Gastroesophageal sphincter (tissue), 3 donors: Measurements from ENCODE around the gene CEACAM16.

Source experiments
- POLR2AphosphoS5 ChIP-seq: sonication (generic); formaldehyde crosslinking; IDR thresholded peaks from one replicate; pipeline ENCODE4 v1.6.1; 2017; ENCODE audit warnings: antibody characterized with exemption
- TF ChIP-seq, protein P1 (sequence below), 4 experiments: fragments of 200-600 bp in 2 of 4; fragments of 450-650 bp in 2 of 4; sonication (generic) in 1 of 4; IDR thresholded peaks; one replicate each; pipeline ENCODE4 v1.5.1; 2017 to 2019; ENCODE audit warnings: antibody characterized with exemption in 4 of 4, mild to moderate bottlenecking in 2 of 4, moderate library complexity in 2 of 4

DNA sequence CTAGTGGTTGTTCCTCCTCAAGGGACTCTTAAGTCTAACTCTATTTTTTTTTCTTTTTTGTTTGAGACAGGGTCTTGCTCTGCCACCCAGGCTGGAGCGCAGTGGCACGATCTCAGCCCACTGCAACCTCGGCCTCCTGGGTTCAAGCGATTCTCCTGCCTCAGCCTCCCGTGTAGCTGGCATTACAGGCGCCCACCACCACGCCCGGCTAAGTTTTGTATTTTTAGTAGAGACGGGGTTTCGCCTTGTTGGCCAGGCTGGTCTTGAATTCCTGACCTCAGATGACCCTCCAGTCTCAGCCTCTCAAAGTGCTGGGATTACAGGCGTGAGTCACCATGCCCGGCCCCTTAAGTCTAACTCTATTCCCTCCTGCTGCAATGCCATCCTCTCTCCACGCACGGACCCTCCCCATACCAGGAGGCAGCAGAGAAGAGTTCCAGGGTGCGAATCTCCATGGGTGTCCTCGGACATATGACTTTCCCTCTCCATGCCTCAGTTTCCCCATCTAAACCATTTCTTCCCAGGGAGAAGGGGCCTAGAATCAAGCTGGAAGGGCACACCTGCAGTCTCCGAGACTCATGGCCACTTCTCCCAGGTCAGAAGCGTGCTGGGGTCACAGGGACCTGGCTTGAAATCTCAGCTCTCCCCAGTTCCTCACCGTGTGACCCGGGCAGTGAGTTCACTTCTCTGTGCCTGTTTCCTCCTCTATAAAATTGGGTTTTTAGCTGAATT lies 43.5 kb downstream of the CEACAM16 start:
- TF ChIP-seq, protein P1, sequence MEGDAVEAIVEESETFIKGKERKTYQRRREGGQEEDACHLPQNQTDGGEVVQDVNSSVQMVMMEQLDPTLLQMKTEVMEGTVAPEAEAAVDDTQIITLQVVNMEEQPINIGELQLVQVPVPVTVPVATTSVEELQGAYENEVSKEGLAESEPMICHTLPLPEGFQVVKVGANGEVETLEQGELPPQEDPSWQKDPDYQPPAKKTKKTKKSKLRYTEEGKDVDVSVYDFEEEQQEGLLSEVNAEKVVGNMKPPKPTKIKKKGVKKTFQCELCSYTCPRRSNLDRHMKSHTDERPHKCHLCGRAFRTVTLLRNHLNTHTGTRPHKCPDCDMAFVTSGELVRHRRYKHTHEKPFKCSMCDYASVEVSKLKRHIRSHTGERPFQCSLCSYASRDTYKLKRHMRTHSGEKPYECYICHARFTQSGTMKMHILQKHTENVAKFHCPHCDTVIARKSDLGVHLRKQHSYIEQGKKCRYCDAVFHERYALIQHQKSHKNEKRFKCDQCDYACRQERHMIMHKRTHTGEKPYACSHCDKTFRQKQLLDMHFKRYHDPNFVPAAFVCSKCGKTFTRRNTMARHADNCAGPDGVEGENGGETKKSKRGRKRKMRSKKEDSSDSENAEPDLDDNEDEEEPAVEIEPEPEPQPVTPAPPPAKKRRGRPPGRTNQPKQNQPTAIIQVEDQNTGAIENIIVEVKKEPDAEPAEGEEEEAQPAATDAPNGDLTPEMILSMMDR (IDR thresholded peaks at IDR 0.05) = no peak
- no peak for TF ChIP-seq POLR2AphosphoS5
